OCI-LY1 (cell line): Measurements from ENCODE around the gene SERPINB12.

ENCODE experiments used
- H2AFZ ChIP-seq: fragments of 200-600 bp; sonication (generic), shearing (Covaris generic); 2 replicates; pipeline ENCODE4 v1.6.0; 2014; ENCODE audit warnings: antibody characterized with exemption, mild to moderate bottlenecking, low read length
- H3F3A ChIP-seq: fragments of 200-600 bp; sonication (generic), shearing (Covaris generic); 2 replicates; pipeline ENCODE4 v1.6.0; 2014; ENCODE audit warnings: mild to moderate bottlenecking, antibody characterized with exemption, low read length, moderate library complexity; ENCODE audit not compliant: insufficient read depth
- H3K27ac ChIP-seq: fragments of 200-600 bp; sonication (generic); 2 replicates; pipeline ENCODE4 v1.5.1; 2014; ENCODE audit warnings: low read length, mixed run types, mild to moderate bottlenecking, low read depth; ENCODE audit not compliant: poor library complexity, severe bottlenecking
- H3K27me3 ChIP-seq: fragments of 200-600 bp; sonication (generic); 2 replicates; pipeline ENCODE4 v1.6.0; 2014; ENCODE audit warnings: antibody characterized with exemption, mild to moderate bottlenecking, low read length, moderate library complexity; ENCODE audit not compliant: insufficient read depth
- H3K36me3 ChIP-seq: fragments of 200-600 bp; sonication (generic); 2 replicates; pipeline ENCODE4 v1.6.1; 2014; ENCODE audit warnings: mild to moderate bottlenecking, antibody characterized with exemption, low read length, moderate library complexity, mixed read lengths; ENCODE audit not compliant: insufficient read depth
- H3K4me1 ChIP-seq: fragments of 200-600 bp; sonication (generic); 2 replicates; pipeline ENCODE4 v1.5.1; 2014; ENCODE audit warnings: mild to moderate bottlenecking, low read length, moderate library complexity; ENCODE audit not compliant: insufficient read depth, severe bottlenecking
- H3K4me2 ChIP-seq: fragments of 200-600 bp; sonication (generic), shearing (Covaris generic); 2 replicates; pipeline ENCODE4 v1.6.1; 2014; ENCODE audit warnings: low read length
- H3K4me3 ChIP-seq: fragments of 200-600 bp; sonication (generic); 2 replicates; pipeline ENCODE4 v1.5.1; 2014; ENCODE audit warnings: low read length, low read depth, mild to moderate bottlenecking, mixed read lengths; ENCODE audit not compliant: poor library complexity, severe bottlenecking
- H3K79me2 ChIP-seq: fragments of 200-600 bp; shearing (Covaris generic); 2 replicates; pipeline ENCODE4 v1.6.1; 2016; ENCODE audit warnings: mixed run types, low read length, mixed read lengths; ENCODE audit not compliant: insufficient read depth
- H3K9ac ChIP-seq: fragments of 200-600 bp; sonication (generic), shearing (Covaris generic); 2 replicates; pipeline ENCODE4 v1.6.1; 2014; ENCODE audit warnings: mild to moderate bottlenecking, low read length, mixed read lengths
- H3K9me2 ChIP-seq: fragments of 200-600 bp; sonication (generic), shearing (Covaris generic); 2 replicates; pipeline ENCODE4 v1.6.1; 2014; ENCODE audit warnings: low read depth, mild to moderate bottlenecking, low read length, mixed read lengths
- H3K9me3 ChIP-seq: fragments of 200-600 bp; shearing (Covaris generic); 2 replicates; pipeline ENCODE4 v1.6.1; 2014; ENCODE audit warnings: low read length, mixed read lengths
- H4K20me1 ChIP-seq: fragments of 200-600 bp; sonication (generic), shearing (Covaris generic); 2 replicates; pipeline ENCODE4 v1.6.0; 2016; ENCODE audit warnings: mild to moderate bottlenecking, low read length; ENCODE audit not compliant: insufficient read depth
- EZH2 ChIP-seq: fragments of 200-600 bp; sonication (generic), shearing (Covaris generic); IDR thresholded peaks from 2 replicates; pipeline ENCODE4 v1.8.0; 2017; ENCODE audit warnings: borderline replicate concordance, mixed run types, mild to moderate bottlenecking, antibody characterized with exemption, low read length, moderate library complexity, mixed read lengths
- TF ChIP-seq, protein P1 (sequence below): fragments of 200-600 bp; sonication (generic), shearing (Covaris generic); IDR thresholded peaks from 2 replicates; pipeline ENCODE4 v1.5.1; 2017; ENCODE audit warnings: mild to moderate bottlenecking, antibody characterized with exemption, low read length, moderate library complexity, mixed read lengths

The SERPINB12 gene

GRCh38 chr18:63596964-63597363 lies 54.8 kb downstream of the SERPINB12 start:
- no peak overlapping the region for H3K9ac ChIP-seq
- H3K27ac ChIP-seq, result no peak overlapping the region
- no peaks in the 10 kb centered on the region for H3K4me1 ChIP-seq
- no peak overlapping the region for H3K4me3 ChIP-seq
- no peaks in the 10 kb centered on the region for H3F3A ChIP-seq
- no peaks in the 10 kb centered on the region for H4K20me1 ChIP-seq
- H3K4me2 ChIP-seq, result no peak overlapping the region
- H3K36me3 ChIP-seq, result no peaks in the 10 kb centered on the region
- H3K9me2 ChIP-seq, result no peaks in the 10 kb centered on the region
- no peak for TF ChIP-seq EZH2
- TF ChIP-seq, protein P1, sequence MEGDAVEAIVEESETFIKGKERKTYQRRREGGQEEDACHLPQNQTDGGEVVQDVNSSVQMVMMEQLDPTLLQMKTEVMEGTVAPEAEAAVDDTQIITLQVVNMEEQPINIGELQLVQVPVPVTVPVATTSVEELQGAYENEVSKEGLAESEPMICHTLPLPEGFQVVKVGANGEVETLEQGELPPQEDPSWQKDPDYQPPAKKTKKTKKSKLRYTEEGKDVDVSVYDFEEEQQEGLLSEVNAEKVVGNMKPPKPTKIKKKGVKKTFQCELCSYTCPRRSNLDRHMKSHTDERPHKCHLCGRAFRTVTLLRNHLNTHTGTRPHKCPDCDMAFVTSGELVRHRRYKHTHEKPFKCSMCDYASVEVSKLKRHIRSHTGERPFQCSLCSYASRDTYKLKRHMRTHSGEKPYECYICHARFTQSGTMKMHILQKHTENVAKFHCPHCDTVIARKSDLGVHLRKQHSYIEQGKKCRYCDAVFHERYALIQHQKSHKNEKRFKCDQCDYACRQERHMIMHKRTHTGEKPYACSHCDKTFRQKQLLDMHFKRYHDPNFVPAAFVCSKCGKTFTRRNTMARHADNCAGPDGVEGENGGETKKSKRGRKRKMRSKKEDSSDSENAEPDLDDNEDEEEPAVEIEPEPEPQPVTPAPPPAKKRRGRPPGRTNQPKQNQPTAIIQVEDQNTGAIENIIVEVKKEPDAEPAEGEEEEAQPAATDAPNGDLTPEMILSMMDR, result no peak
- H3K27me3 ChIP-seq, result no peaks in the 10 kb centered on the region
- no peak overlapping the region for H2AFZ ChIP-seq
- H3K9me3 ChIP-seq, result no peaks in the 10 kb centered on the region
- no peaks in the 10 kb centered on the region for H3K79me2 ChIP-seq

- no peak overlapping the region for H3K9ac ChIP-seq
- no peaks in the 10 kb centered on the region for H3K36me3 ChIP-seq
- H3K4me3 ChIP-seq, result no peak overlapping the region
- H3K4me1 ChIP-seq, result no peaks in the 10 kb centered on the region
- TF ChIP-seq EZH2, result no peak
- TF ChIP-seq, protein P1, result no peak
- no peaks in the 10 kb centered on the region for H3K27me3 ChIP-seq
- no peak overlapping the region for H3K4me2 ChIP-seq
- no peaks in the 10 kb centered on the region for H4K20me1 ChIP-seq
- H2AFZ ChIP-seq, result no peak overlapping the region
- H3K79me2 ChIP-seq, result no peaks in the 10 kb centered on the region
- H3K9me3 ChIP-seq, result no peaks in the 10 kb centered on the region
- no peaks in the 10 kb centered on the region for H3F3A ChIP-seq
- H3K27ac ChIP-seq, result no peak overlapping the region
- H3K9me2 ChIP-seq, result no peaks in the 10 kb centered on the region
Observed at GRCh38 chr18:63603355-63603754, 61.2 kb downstream of the SERPINB12 start.

DNA sequence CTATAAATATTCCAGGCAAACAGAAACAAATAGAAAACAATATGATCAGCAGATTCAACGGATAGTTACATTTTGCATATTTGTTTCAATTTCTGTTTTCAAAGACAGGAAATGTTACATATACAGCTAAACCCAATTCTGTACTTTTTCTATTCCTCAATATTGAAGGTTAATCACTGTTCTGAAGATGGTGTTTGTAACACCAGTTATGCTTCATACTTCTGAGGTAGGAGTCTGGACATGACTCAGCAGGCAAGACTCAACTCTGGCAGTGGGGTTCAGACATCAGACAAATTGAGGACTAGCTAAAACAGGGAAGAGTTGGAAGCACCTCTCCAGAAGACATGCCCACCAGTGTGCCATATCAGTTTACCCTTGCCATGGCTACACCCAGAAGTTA lies 61.6 kb downstream of the SERPINB12 start:
- TF ChIP-seq, protein P1, result no peak
- no peak for TF ChIP-seq EZH2
- Histone ChIP-seq H3K27me3 (no peaks in the 10 kb centered on the region), H3F3A (no peaks in the 10 kb centered on the region), H2AFZ (no peak overlapping the region), H3K9ac (no peak overlapping the region), H3K4me2 (no peak overlapping the region), H3K36me3 (no peaks in the 10 kb centered on the region), H3K27ac (no peak overlapping the region), H3K4me3 (no peak overlapping the region), H3K79me2 (no peaks in the 10 kb centered on the region), H3K9me2 (no peaks in the 10 kb centered on the region), H4K20me1 (no peaks in the 10 kb centered on the region), H3K4me1 (no peaks in the 10 kb centered on the region), H3K9me3 (no peaks in the 10 kb centered on the region)
